K562 (cell line): ENCODE measurements around the gene KCTD17.

ENCODE experiments used
- POLR2AphosphoS5 ChIP-seq: IDR thresholded peaks from 2 replicates; pipeline ENCODE4 v1.6.1; 2011; ENCODE audit warnings: mild to moderate bottlenecking, low read depth, low read length, moderate library complexity; ENCODE audit not compliant: control insufficient read depth, insufficient read depth
- SMAD1 ChIP-seq: fragments of 150-350 bp; IDR thresholded peaks from 2 replicates; pipeline ENCODE4 v1.6.1; 2014; ENCODE audit warnings: low read length, low read depth; ENCODE audit not compliant: partially characterized antibody
- TF ChIP-seq, protein P1 (sequence below): fragments of 250-450 bp; sonication (Bioruptor Pico); IDR thresholded peaks from 2 replicates; pipeline ENCODE4 v1.5.0; 2020; ENCODE audit warnings: mild to moderate bottlenecking, borderline replicate concordance

DNA sequence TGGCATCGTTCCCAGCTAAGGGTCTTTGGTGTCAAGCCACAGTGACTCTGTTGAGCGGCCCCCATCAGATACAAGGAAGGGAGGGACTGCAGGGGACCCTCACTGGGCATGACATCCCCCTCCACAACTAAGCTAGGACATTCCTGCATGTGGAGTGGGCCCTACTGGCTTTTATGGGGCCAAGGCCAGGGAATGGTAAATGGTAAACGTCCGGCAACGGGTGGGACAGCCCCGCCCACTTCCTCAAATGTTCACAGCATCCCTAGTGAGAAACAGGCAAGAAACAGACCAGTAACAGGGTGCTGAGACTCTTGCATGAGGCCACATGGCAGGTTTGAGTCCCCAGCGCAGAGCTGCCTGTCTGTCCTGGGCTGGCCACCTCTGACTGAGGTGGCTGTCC is 53.6 kb downstream of the KCTD17 start:
- TF ChIP-seq, protein P1, sequence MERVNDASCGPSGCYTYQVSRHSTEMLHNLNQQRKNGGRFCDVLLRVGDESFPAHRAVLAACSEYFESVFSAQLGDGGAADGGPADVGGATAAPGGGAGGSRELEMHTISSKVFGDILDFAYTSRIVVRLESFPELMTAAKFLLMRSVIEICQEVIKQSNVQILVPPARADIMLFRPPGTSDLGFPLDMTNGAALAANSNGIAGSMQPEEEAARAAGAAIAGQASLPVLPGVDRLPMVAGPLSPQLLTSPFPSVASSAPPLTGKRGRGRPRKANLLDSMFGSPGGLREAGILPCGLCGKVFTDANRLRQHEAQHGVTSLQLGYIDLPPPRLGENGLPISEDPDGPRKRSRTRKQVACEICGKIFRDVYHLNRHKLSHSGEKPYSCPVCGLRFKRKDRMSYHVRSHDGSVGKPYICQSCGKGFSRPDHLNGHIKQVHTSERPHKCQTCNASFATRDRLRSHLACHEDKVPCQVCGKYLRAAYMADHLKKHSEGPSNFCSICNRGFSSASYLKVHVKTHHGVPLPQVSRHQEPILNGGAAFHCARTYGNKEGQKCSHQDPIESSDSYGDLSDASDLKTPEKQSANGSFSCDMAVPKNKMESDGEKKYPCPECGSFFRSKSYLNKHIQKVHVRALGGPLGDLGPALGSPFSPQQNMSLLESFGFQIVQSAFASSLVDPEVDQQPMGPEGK (CRISPR knock-in tag) = no peak
- TF ChIP-seq POLR2AphosphoS5 = no peak
- no peak for TF ChIP-seq SMAD1
